NCI-H1092 (cell line): ENCODE measurements around the gene DHX32.
A peak's percentile ranks its signal among the peaks of the same experiment; 100 is the strongest.
"Not testable (repeated sequence)": the region's sequence is repeated elsewhere in the genome, so short reads cannot be mapped to it uniquely, and the experiment has no call there.

ENCODE experiments used
- DNase-seq: peaks from one replicate; lab custom pipeline; 2025; lab: John Stamatoyannopoulos, UW

Gene DHX32

GRCh38 chr10:125881192-125881591, at the start of gene DHX32:
Gene DHX32 (minus strand): TSS chr10:125881292. CDS start chr10:125880824, 468 bp downstream.
- no peak for DNase-seq

GRCh38 chr10:125929618-125930017, 48.5 kb upstream of the DHX32 start:
- DNase-seq = no peak

GRCh38 chr10:125928928-125929585, 48.0 kb upstream of the DHX32 start:
- DNase-seq = no peak

- DNase-seq = not testable (repeated sequence)
Observed at GRCh38 chr10:125927265-125927664, 46.2 kb upstream of the DHX32 start.

- no peak for DNase-seq
Observed at GRCh38 chr10:125926247-125926646, 45.2 kb upstream of the DHX32 start.

GRCh38 chr10:125925262-125925834, 44.3 kb upstream of the DHX32 start:
- DNase-seq = no peak

GRCh38 chr10:125921643-125922306, 40.7 kb upstream of the DHX32 start:
- not testable (repeated sequence) for DNase-seq

GRCh38 chr10:125917704-125918361, 36.7 kb upstream of the DHX32 start:
- DNase-seq = not testable (repeated sequence)

GRCh38 chr10:125916977-125917376, 35.9 kb upstream of the DHX32 start:
- DNase-seq = no peak

GRCh38 chr10:125913277-125913676, 32.2 kb upstream of the DHX32 start:
- DNase-seq = not testable (repeated sequence)

GRCh38 chr10:125911990-125912389, 30.9 kb upstream of the DHX32 start:
- DNase-seq = peak; percentile 52

- DNase-seq = no peak
Observed at GRCh38 chr10:125911145-125911544, 30.1 kb upstream of the DHX32 start.

GRCh38 chr10:125909491-125909890, 28.4 kb upstream of the DHX32 start:
- DNase-seq = not testable (repeated sequence)

GRCh38 chr10:125908813-125909212, 27.7 kb upstream of the DHX32 start:
- not testable (repeated sequence) for DNase-seq

- not testable (repeated sequence) for DNase-seq
Observed at GRCh38 chr10:125907598-125907997, 26.5 kb upstream of the DHX32 start.

- not testable (repeated sequence) for DNase-seq
Observed at GRCh38 chr10:125905069-125905994, 24.2 kb upstream of the DHX32 start.

- DNase-seq = not testable (repeated sequence)
Observed at GRCh38 chr10:125903135-125903640, 22.1 kb upstream of the DHX32 start.

- not testable (repeated sequence) for DNase-seq
Observed at GRCh38 chr10:125900963-125901362, 19.9 kb upstream of the DHX32 start.

GRCh38 chr10:125897317-125897716, 16.2 kb upstream of the DHX32 start:
- not testable (repeated sequence) for DNase-seq

GRCh38 chr10:125896088-125896934, 15.2 kb upstream of the DHX32 start, which contains the start of gene FANK1:
Gene FANK1 (plus strand): TSS chr10:125896564. CDS start chr10:125896643, 79 bp downstream.
- peak; percentile 72 for DNase-seq
